H1 (cell line): ENCODE data around the gene UGT1A8. TPM values are rescaled to one million over a fixed set of nuclear protein-coding genes. Genes with fewer than 3 reads are reported as not detected.
A peak's percentile ranks its signal among the peaks of the same experiment; 100 is the strongest.

Experiments
- ATF3 ChIP-seq: IDR thresholded peaks from 2 replicates; pipeline ENCODE4 v1.6.1; 2011; ENCODE audit warnings: low read depth, mild to moderate bottlenecking, low read length; ENCODE audit not compliant: insufficient read depth
- EZH2 ChIP-seq: fragments of 200-600 bp; sonication (generic); IDR thresholded peaks from 2 replicates; pipeline ENCODE4 v1.7.1; 2012; ENCODE audit warnings: low read depth, mild to moderate bottlenecking, moderate library complexity, low read length, inconsistent platforms; ENCODE audit not compliant: severe bottlenecking
- HDAC2 ChIP-seq, 2 experiments: fragments of 300-600 bp in 1 of 2; sonication (generic) in 1 of 2; IDR thresholded peaks; 2 replicates each; pipeline ENCODE4 v1.6.1; 2011 to 2012; ENCODE audit warnings: low read depth in 2 of 2, low read length in 2 of 2, mild to moderate bottlenecking in 2 of 2, moderate library complexity in 2 of 2, borderline replicate concordance in 1 of 2, inconsistent platforms in 1 of 2
- RAD21 ChIP-seq, 2 experiments: IDR thresholded peaks in 1 of 2; conservative IDR thresholded peaks in 1 of 2; 2 replicates each; pipeline ENCODE4 v1.6.1; 2011; ENCODE audit warnings: low read depth in 2 of 2, low read length in 2 of 2, improper control_type of control experiment in 1 of 2, inconsistent platforms in 1 of 2, mild to moderate bottlenecking in 1 of 2, moderate library complexity in 1 of 2
- SP2 ChIP-seq: IDR thresholded peaks from 2 replicates; pipeline ENCODE4 v1.6.1; 2012; ENCODE audit warnings: mild to moderate bottlenecking, low read length, inconsistent platforms
- TAF7 ChIP-seq: optimal IDR thresholded peaks from 2 replicates; pipeline ENCODE3; 2011; ENCODE audit warnings: low read depth, mild to moderate bottlenecking, inconsistent platforms, low read length, moderate library complexity, borderline replicate concordance
- TEAD4 ChIP-seq: IDR thresholded peaks from 2 replicates; pipeline ENCODE4 v1.6.1; 2012; ENCODE audit warnings: low read depth, low read length, inconsistent platforms, mixed read lengths
- polyA plus RNA-seq, 7 experiments: library from polyadenylated mRNA; depleted of rRNA in 3 of 7; stranded (reverse) in 5 of 7; unstranded in 2 of 7; fragments of >200 nt in 5 of 7; fragments of 200-250 nt in 2 of 7; gene quantifications; 1 replicate in 5 of 7; 2 replicates in 1 of 7; 4 replicates in 1 of 7; pipeline versions ENCODE4 v1.2.1 to v1.2.3, GENCODE V29; 2011 to 2013; ENCODE audit warnings: missing spikeins in 2 of 7, mixed read lengths in 2 of 7
- total RNA-seq: library from RNA; stranded (reverse); fragmentation: NEBNext Ultra II Directional; extraction: Animal tissue kit (Norgen Biotek cat#: 25700); gene quantifications from 2 replicates; pipeline ENCODE4 v1.2.1, GENCODE V29; 2021
- TF ChIP-seq, protein P1 (sequence below): fragments of 300-600 bp; sonication (generic); IDR thresholded peaks from 2 replicates; pipeline ENCODE4 v1.7.1; 2012; ENCODE audit warnings: low read length, moderate library complexity, mild to moderate bottlenecking, inconsistent platforms; ENCODE audit not compliant: insufficient replicate concordance

UGT1A8 gene
- total and polyA plus RNA-seq, 2 of the 8 experiments (the other 6 are each of a cell fraction or from before 2014, with no cell fraction given) = not detected

- TF ChIP-seq, protein P1, sequence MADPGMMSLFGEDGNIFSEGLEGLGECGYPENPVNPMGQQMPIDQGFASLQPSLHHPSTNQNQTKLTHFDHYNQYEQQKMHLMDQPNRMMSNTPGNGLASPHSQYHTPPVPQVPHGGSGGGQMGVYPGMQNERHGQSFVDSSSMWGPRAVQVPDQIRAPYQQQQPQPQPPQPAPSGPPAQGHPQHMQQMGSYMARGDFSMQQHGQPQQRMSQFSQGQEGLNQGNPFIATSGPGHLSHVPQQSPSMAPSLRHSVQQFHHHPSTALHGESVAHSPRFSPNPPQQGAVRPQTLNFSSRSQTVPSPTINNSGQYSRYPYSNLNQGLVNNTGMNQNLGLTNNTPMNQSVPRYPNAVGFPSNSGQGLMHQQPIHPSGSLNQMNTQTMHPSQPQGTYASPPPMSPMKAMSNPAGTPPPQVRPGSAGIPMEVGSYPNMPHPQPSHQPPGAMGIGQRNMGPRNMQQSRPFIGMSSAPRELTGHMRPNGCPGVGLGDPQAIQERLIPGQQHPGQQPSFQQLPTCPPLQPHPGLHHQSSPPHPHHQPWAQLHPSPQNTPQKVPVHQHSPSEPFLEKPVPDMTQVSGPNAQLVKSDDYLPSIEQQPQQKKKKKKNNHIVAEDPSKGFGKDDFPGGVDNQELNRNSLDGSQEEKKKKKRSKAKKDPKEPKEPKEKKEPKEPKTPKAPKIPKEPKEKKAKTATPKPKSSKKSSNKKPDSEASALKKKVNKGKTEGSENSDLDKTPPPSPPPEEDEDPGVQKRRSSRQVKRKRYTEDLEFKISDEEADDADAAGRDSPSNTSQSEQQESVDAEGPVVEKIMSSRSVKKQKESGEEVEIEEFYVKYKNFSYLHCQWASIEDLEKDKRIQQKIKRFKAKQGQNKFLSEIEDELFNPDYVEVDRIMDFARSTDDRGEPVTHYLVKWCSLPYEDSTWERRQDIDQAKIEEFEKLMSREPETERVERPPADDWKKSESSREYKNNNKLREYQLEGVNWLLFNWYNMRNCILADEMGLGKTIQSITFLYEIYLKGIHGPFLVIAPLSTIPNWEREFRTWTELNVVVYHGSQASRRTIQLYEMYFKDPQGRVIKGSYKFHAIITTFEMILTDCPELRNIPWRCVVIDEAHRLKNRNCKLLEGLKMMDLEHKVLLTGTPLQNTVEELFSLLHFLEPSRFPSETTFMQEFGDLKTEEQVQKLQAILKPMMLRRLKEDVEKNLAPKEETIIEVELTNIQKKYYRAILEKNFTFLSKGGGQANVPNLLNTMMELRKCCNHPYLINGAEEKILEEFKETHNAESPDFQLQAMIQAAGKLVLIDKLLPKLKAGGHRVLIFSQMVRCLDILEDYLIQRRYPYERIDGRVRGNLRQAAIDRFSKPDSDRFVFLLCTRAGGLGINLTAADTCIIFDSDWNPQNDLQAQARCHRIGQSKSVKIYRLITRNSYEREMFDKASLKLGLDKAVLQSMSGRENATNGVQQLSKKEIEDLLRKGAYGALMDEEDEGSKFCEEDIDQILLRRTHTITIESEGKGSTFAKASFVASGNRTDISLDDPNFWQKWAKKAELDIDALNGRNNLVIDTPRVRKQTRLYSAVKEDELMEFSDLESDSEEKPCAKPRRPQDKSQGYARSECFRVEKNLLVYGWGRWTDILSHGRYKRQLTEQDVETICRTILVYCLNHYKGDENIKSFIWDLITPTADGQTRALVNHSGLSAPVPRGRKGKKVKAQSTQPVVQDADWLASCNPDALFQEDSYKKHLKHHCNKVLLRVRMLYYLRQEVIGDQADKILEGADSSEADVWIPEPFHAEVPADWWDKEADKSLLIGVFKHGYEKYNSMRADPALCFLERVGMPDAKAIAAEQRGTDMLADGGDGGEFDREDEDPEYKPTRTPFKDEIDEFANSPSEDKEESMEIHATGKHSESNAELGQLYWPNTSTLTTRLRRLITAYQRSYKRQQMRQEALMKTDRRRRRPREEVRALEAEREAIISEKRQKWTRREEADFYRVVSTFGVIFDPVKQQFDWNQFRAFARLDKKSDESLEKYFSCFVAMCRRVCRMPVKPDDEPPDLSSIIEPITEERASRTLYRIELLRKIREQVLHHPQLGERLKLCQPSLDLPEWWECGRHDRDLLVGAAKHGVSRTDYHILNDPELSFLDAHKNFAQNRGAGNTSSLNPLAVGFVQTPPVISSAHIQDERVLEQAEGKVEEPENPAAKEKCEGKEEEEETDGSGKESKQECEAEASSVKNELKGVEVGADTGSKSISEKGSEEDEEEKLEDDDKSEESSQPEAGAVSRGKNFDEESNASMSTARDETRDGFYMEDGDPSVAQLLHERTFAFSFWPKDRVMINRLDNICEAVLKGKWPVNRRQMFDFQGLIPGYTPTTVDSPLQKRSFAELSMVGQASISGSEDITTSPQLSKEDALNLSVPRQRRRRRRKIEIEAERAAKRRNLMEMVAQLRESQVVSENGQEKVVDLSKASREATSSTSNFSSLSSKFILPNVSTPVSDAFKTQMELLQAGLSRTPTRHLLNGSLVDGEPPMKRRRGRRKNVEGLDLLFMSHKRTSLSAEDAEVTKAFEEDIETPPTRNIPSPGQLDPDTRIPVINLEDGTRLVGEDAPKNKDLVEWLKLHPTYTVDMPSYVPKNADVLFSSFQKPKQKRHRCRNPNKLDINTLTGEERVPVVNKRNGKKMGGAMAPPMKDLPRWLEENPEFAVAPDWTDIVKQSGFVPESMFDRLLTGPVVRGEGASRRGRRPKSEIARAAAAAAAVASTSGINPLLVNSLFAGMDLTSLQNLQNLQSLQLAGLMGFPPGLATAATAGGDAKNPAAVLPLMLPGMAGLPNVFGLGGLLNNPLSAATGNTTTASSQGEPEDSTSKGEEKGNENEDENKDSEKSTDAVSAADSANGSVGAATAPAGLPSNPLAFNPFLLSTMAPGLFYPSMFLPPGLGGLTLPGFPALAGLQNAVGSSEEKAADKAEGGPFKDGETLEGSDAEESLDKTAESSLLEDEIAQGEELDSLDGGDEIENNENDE = no peak
- TF ChIP-seq ATF3 = no peak
- TF ChIP-seq TEAD4 = no peak
- TF ChIP-seq TAF7 = no peak
- TF ChIP-seq HDAC2 (IDR thresholded peaks at IDR 0.05; ENCODE audit: borderline replicate concordance in 1 of 2, low read depth in 2 of 2, low read length in 2 of 2) = no peak
- peak; percentile 46 to 53 for TF ChIP-seq RAD21 (IDR thresholded peaks at IDR 0.05 in 1 of 2, conservative IDR thresholded peaks at IDR 0.05 in 1 of 2; ENCODE audit: low read depth in 2 of 2, low read length in 2 of 2)
- TF ChIP-seq EZH2 = no peak
- TF ChIP-seq SP2 = no peak
- TF ChIP-seq, all 59 proteins: peak for 2
These were observed 25.7 kb downstream of the UGT1A8 start (continued) for GRCh38 chr2:233643128-233643527.
